Fibroblast of skin of left biceps (primary cell): ENCODE measurements around the gene LAMA2.
"Not testable (repeated sequence)": the region's sequence is repeated elsewhere in the genome, so short reads cannot be mapped to it uniquely, and the experiment has no call there.

ENCODE experiments used
- DNase-seq, 2 experiments: peaks; one replicate each; pipeline ENCODE4 v3.0.0-alpha.2; 2013; ENCODE audit warnings: low read depth in 2 of 2

Gene LAMA2

DNA sequence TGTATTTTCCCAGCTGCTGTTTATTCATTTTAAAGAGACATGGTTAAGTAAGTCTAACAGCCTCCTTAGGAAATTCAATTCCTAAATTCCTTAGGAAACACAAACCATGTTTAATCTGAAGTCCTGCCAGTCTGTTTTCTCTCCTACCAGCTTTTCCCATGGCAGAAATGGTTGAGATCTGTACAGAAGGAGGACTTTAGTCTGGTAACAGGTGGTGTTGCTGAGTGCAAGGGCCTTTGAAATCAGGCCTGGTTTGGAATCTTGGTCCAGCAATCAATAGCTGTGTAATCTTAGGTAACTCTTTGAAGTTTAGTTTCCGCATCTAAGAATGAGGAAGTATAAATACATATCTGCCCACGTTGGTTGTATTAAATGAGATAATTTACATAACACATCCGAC, 232.5 kb downstream of the LAMA2 start:
- no peak for DNase-seq

DNA sequence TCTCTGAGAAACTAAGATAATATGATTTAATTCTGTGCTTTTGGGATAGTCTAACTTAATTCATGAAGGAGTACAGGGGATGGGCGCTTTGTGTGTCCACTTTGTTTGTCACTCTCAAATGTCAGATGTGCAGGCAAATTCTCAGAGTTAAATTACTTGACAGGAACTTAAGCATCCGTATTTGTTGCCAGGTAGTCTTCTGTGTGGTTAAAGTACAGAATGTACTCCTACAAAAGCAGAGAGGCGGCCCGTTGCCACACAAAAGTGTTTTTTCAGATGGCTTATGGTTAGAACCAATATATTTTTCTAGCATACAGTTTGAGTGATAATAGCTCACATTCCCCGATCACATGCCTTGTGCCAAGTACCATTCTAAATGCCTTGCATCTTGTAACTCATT, 234.4 kb downstream of the LAMA2 start:
- no peak for DNase-seq

DNA sequence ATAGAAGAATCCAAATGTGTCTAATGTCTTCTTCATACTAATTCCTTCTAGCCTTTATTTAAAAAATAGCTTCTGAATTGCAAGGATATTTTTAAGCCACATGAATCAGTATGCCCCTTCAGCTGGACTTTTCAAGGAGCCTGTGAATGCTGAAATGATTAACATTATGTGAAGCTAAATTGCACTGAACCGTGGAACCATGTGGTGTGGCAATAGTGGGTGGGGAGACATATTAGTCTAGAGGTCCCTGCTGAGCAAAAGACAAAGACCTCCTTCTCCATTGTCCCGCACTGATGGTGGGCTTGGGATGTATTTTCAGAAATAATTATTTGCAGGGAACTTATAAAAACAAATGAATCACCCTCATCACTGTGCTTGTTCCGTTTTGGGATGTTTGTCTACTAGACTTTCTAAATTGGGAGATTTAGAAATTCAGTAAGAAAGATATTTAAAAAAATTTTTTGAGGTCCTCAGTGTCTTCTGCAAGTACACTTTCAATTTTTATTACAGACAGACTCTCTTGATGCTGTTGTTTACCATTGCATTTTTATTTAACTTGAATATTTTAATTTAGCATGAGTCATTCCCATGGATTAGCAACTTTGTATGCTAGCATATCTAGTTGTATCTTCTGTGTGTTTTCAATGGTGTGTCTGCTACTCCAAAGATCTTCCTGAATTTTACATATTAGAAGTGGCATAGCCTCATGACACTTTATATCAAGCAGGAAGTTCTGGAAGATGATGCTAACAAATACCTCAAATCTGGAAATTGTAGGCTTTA, 238.1 kb downstream of the LAMA2 start:
- no peak for DNase-seq

DNA sequence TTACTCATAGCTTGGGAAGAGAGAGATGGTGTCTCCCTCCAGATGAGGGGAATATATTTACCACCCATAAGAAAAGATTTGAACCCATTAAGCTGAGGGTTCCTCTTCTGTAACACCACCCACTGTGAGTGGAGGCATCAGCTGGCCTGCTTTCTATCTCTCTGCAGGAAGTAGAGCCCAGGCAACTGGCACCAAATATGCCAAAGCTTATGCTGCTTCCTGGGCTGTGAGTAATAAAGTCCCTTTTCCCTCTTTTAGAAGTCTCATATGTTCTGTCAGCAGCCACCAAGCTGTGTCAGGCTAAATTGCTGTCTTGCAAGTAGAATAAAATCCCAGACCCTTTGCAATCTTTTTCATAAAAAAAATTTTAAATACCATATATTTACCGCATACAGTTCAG, 241.4 kb downstream of the LAMA2 start:
- DNase-seq: no peak

DNA sequence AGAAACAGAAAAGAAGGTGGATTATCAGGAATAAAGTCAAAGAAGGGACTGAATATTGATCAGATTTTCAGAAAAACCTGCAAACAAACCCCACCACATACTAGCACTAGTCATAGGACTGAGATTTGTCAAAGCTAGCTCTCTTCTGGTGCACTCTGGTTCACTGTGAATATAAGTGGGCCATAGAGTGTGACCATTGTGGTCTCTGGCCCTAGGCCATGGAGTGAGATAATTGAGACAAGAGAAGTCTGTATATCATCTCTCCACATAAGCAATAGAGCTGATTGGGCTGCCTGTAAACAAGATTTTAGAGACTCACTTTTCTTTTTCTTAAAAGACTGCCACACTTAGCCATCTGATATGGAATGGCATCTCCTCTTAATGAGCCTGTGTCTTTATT, 247.2 kb downstream of the LAMA2 start:
- DNase-seq: no peak

DNA sequence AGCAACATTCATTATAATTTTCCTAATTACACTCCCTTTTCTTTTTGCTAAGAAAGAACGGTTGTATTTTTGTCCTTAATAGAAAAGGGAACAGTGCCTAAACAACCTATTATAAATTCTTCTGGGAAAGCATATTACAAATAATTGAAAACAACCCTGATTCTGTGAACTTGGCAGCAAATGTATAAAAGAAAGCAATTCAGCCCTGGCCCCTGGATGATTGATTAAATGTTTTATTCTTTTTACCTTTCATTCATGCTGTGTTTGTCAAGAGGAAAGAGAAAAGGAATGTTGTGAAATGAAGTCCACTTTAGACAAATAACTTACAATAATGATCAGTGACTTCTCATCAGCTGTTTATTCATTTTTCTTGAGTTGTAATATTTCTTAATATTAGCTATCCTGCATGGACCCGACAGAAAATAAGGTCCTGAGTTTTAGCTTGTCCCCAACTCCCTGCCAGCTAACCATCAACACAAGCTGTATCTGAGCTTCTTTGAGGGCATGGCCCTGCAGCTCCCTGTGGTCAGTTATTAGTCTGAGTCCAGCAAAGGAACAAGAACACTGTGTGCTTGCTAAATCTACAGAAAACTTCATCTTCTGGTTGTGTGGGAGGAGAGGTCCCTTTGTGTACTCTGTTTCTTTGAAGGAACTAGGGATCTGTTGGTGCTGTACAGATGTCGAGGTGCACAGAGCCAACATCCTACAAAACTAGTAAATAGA, 248.2 kb downstream of the LAMA2 start:
- DNase-seq: no peak

DNA sequence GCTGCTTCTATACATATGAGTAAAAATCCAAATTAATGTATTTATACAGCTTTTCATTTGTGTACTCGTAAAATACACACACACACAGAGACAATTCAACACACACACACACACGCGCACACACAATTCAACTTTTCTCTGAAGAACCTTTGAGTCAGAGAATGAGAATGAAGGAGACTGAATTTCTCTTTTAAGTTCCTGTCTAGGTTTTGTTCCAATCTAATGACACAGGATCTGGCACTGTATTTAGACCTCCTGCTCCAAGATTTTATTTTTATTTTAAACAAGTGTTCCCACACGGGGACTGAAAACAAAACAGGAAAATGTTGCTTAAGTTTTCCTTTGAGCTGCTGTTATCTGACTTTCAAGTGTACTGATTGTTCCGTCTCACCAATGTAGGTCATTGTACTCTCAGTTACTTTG, 250.8 kb downstream of the LAMA2 start:
- no peak for DNase-seq

DNA sequence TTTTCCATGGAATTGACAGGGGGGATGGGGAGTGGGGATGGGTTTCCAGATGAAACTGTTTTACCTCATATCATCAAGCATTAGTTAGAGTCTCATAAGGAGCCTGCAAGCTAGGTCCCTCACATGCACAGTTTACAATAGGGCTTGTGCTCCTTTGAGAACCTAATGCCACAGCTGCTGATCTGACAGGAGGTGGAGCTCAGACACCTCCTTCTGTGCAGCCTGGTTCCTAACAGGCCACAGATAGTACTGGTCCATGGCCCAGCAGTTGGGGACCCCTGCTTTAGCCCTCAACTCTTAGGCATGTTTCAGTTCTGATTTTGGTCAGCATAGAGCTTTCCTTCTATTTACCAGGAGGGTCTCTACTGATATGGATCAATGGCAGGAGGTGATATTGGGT, 251.6 kb downstream of the LAMA2 start:
- no peak for DNase-seq

DNA sequence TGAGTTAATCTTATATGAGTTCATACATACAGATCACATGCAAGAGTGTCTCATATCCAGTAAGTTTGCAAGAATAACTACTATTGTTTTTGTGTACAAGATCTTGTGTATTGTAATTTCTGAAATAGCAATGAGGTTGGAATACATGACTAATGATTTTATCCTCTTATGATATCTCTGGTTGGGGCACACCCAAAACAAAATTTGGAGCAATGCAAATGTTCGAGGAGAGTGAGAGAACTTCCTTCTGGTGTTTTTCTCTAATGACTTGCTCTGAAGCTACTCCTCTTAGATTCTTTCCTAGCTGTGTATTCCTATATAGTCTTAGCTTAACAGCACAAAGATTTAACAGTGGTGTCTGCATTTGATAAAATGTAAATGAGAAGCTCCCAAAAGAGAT, 252.5 kb downstream of the LAMA2 start:
- DNase-seq: no peak

DNA sequence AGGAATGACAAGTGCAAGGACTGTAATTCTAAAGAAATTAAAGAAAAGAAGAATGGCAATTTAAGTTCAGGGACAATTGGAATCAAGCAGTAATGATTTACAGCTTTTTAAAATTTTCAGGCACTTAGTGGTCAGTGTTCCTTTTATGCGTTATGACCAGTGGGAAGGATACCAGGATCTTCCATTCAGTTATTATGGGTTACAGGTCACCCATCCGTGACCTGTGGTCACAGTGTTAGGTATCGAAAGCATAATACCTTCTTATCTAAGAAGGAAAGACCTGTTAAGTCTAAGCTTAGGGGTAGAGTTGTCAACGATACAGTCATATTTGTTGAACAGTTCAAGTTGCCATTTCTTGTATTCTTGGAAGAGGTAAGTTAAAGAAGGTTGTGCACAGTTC, 253.8 kb downstream of the LAMA2 start:
- DNase-seq: no peak

DNA sequence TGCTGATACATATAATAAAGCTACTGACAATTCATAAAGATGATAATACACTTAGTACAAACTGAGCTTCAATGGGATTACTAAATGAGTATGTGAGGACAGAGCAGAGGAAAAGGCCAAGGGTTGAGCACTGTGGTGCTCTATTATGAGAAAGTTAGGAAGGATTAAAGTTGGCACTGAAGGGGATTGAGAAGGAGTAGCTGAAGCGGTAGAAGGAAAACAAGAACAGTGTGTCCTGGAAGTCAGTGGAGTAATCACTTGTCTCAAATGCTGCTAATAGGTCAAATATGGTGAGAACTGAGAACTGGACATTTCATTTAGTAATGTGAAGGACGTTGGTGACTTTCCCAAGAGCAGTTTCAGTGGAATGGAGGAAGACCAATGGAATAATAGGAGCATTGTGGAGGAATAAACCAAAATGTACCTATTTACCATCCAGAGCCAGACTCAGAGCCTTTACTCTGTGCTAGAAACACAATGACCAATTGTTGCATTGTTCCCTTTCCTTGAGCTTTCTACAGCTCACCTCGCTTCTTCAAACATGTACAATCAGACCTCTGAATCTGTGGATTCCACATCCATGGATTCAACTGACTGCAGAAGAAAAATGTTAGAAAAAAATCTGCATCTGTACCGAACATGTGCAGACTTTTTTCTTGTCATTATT, 255.9 kb downstream of the LAMA2 start:
- DNase-seq: no peak

DNA sequence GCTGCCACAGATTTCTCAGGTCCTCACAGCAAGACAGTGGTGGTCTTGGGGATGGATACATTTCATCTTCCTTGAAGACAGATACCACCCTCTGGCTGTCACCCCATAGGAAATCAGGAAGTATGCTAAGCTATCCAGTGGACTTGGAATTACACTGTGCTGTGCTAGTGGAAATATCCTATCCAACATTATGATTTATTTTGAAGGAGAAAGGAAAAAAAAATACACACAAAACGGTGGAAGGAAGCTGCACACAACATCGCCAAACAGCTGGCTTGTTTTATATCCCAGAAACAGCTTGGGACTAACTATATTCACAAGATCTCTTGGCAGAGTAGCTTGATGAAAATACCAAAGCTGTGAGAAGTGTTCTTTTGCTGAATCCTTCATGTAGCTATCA, 257.6 kb downstream of the LAMA2 start:
- DNase-seq: no peak

DNA sequence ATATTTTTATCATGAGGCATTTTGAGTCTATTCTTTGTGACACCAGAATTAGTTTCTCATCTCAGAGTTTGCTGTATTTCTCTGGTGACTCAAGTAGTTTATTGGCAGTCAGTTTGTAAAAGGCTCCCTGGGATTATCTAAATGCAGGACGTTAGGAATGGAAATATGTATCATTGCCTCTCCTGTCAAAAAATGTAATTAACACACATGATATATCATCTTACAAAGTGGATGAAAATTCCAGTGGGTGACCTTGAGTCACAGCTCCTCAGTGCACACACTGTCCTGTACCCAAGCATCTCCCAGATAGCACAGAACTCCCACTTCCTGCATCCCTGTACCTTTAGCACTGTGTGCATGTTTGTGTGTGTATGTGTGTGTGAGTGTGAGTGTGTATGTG, 258.6 kb downstream of the LAMA2 start:
- DNase-seq: no peak

DNA sequence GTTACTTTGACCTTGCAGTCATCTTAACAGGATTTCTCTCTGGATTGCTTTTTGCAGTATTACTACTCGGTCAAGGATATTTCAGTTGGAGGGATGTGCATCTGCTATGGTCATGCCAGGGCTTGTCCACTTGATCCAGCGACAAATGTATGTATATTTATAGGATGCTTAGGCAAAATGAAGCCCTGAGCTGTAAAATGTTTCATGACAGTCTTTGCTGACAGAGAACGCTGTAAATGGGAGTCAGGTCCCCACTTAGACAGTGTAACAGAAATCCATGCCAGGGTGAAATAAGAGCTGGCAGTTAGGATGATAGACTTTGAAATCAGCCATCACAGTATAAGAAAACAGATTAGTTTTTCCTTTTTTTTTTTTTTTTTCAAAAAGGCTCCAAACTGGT, 264.0 kb downstream of the LAMA2 start:
- no peak for DNase-seq

DNA sequence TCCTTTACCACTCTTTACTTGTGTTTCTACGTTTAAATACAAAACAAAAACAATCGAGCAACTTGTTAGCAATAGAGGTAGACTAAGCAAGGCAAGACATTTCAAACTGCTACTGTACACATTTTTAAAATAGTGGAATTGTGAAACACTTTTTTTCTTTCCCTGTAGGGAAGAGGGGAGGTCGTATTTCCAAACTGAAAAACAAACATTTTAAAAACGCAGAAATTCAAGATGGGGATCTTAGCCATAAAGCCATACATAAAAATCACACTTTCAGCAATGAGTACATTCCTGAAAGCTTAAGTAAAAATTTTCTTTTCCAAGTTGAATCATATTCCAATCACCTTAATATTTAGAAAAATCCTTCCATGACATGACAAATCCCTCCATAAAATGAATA, 267.6 kb downstream of the LAMA2 start:
- DNase-seq: no peak

DNA sequence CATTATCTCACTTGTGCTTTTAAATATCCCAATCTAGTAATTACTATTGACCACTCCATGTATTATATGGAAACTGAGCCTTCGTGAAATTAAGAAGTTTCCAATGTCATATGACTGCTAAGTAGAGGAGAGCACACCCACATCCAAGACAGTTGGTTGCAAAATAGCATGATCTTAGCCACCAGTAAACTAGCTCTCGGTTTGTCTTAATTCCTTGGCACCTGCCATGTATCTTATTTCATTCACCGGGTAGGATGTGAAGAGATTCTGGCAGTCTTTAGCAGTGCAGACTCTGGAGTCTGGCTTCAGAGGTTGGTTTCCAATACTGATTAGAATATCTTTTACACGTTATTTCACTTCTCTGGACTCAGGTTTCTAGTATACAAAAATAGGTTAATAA, 270.3 kb downstream of the LAMA2 start:
- DNase-seq: no peak

DNA sequence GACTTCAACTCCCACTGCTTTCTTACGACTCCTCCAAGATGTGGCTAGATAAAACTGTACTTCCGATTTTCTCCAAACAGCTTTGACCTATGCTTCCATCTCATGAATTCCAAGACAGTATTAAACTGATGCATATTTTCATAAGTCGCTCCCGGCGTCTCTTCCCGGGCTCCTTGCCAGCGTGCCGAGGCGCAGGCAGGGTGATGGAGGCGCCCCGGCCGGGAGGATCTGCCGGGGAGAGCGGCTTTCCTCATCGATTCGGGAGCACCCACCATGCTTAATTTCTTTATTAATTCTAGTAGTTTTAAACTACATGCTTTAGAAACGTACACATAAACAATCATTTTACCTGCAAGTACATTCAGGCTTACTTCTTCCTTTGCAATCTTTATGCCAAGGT, 276.3 kb downstream of the LAMA2 start:
- DNase-seq: not testable (repeated sequence)

DNA sequence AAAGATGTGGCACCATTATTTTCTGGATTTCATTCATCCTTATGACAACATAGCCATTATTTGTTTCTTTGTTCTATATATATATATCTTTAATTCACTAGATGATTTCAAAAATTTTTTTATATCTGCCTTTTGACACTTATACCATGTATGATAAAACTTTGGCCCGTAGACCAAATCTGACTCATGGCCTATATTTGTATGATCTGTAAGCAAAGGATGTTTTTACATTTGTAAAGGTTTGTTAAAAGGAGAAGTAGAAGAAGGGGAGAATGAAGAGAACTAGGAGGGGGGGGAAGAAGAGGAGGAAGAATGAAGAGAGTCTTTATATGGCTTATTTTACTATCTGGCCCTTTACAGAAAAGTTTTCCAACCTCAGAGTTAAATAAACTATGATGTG, 279.7 kb downstream of the LAMA2 start:
- DNase-seq: no peak

DNA sequence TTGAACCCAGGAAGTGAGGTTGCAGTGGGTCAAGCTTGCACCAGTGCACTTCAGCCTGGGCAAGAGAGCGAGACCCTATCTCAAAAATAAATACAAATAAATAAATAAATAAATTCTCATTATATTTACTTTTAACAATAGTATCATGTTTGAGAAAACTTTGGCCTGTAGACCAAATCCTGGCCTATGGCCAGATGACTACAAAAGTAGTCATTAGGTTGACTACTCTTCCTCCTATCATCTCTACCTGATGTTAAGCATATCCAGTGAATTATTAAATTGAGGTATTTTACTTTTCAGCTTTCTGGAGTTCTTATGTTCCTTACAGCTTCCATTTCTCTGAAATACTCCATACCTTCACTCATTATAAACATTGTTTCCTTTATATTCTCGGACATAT, 280.6 kb downstream of the LAMA2 start:
- no peak for DNase-seq

DNA sequence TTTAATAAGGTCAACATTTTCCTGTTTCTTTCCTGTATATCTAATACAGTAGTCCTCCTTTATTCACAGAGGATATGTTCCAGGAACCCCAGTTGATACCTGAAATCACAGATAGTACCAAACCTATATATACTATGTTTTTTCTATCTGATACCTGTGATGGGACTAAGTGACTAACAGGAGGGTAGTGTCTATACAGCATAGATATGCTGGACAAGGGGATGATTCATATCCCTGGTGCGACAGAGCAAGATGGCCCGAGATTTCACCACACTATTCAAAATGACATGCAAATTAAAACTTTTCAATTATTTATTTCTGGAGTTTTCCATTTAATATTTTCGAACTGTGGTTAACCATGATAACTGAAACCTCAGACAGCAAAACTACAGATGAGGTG, 281.1 kb downstream of the LAMA2 start:
- no peak for DNase-seq

DNA sequence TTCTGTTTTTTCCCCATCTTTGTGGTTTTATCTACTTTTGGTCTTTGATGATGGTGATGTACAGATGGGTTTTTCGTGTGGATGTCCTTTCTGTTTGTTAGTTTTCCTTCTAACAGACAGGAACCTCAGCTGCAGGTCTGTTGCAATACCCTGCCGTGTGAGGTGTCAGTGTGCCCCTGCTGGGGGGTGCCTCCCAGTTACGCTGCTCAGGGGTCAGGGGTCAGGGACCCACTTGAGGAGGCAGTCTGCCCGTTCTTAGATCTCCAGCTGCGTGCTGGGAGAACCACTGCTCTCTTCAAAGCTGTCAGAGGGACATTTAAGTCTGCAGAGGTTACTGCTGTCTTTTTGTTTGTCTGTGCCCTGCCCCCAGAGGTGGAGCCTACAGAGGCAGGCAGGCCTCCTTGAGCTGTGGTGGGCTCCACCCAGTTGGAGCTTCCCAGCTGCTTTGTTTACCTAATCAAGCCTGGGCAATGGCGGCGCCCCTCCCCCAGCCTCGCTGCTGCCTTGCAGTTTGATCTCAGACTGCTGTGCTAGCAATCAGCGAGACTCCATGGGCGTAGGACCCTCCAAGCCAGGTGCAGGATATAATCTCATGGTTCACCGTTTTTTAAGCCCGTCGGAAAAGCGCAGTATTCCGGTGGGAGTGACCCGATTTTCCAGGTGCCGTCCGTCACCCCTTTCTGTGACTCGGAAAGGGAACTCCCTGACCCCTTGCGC, 289.5 kb downstream of the LAMA2 start:
- DNase-seq: not testable (repeated sequence)

DNA sequence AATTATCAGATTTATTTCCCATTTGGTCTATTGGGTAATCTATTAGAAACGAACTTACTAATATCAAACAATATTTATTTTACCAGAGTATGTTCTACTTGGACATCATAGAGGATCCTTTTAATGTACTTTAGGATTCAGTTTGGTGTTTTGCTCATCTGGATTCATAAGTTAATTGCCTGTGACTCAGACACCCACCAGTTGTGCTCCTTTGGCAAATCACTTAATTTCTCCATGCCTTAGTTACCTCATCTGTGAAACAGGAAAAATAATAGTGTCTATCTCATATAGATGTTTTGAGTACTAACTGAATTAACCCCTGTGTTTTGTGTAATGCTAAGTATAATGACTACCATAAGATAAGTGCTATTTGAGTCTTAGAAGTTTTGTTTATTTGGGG, 292.1 kb downstream of the LAMA2 start:
- no peak for DNase-seq
